Panc1 (cell line): Measurements from ENCODE around the gene AIG1. TPM values are rescaled to one million over a fixed set of nuclear protein-coding genes. Genes with fewer than 3 reads are reported as not detected.

Source experiments
- ATAC-seq: fragments of 200-7000 bp; cut with Tn5 transposase; 2 replicates; pipeline ENCODE4 v1.9.1; 2020; ENCODE audit warnings: mild to moderate bottlenecking, moderate library complexity
- BruUV-seq: library from RNA; stranded (reverse); fragments of 400-500 nt; replicated peaks from 2 replicates; lab custom pipeline; 2021; lab: Mats Ljungman, UMichigan
- CTCF ChIA-PET: fragments of 300-600 bp; sonication (Branson Sonifier 250); formaldehyde crosslinking; loops from one replicate; lab custom pipeline; 2022; ENCODE audit warnings: antibody characterized with exemption; lab: Charles Lee
- POLR2A ChIA-PET: fragments of 300-600 bp; sonication (Branson Sonifier 250); formaldehyde crosslinking; loops from one replicate; lab custom pipeline; 2022; ENCODE audit warnings: antibody characterized with exemption; lab: Charles Lee
- DNase-seq: peaks from one replicate; pipeline ENCODE4 v3.0.0-alpha.2; 2010; ENCODE audit warnings: low read depth, low spot score
- H3K27ac ChIP-seq: 2 replicates; pipeline ENCODE4 v1.5.1; 2011; ENCODE audit warnings: mild to moderate bottlenecking, low read length, inconsistent platforms
- H3K27me3 ChIP-seq: fragments of 200-500 bp; sonication (Bioruptor generic); 2 replicates; pipeline ENCODE4 v1.6.0; 2014; ENCODE audit warnings: low read length, inconsistent platforms; ENCODE audit not compliant: control insufficient read depth, insufficient read depth
- H3K36me3 ChIP-seq: fragments of 200-500 bp; sonication (Bioruptor generic); 2 replicates; pipeline ENCODE4 v1.5.1; 2014; ENCODE audit warnings: inconsistent platforms, mild to moderate bottlenecking, low read length, moderate library complexity; ENCODE audit not compliant: control insufficient read depth, insufficient read depth
- H3K4me1 ChIP-seq: 2 replicates; pipeline ENCODE4 v1.5.1; 2011; ENCODE audit warnings: inconsistent platforms, mild to moderate bottlenecking, low read length, moderate library complexity; ENCODE audit not compliant: control insufficient read depth, insufficient read depth
- H3K4me3 ChIP-seq, 2 experiments: 2 replicates each; pipeline ENCODE4 v1.5.1; 2011 to 2012; ENCODE audit warnings: low read depth in 2 of 2, low read length in 2 of 2, mild to moderate bottlenecking in 2 of 2, inconsistent platforms in 1 of 2, moderate library complexity in 1 of 2
- H3K9me3 ChIP-seq: fragments of 200-500 bp; sonication (Bioruptor generic); 2 replicates; pipeline ENCODE4 v1.5.1; 2014; ENCODE audit warnings: low read depth, mild to moderate bottlenecking, inconsistent platforms, low read length, moderate library complexity; ENCODE audit not compliant: control insufficient read depth, insufficient read depth
- POLR2AphosphoS5 ChIP-seq: IDR thresholded peaks from 2 replicates; pipeline ENCODE4 v1.6.1; 2012; ENCODE audit warnings: mild to moderate bottlenecking, low read depth, low read length, moderate library complexity
- REST ChIP-seq, 2 experiments: IDR thresholded peaks; 2 replicates each; pipeline ENCODE4 v1.6.1; 2011 to 2012; ENCODE audit warnings: low read depth in 2 of 2, control low read depth in 1 of 2, low read length in 1 of 2, mild to moderate bottlenecking in 1 of 2, moderate library complexity in 1 of 2; ENCODE audit not compliant: insufficient read depth in 1 of 2
- SIN3A ChIP-seq: IDR thresholded peaks from 2 replicates; pipeline ENCODE4 v1.6.1; 2012; ENCODE audit warnings: low read depth, mild to moderate bottlenecking, low read length, moderate library complexity, borderline replicate concordance; ENCODE audit not compliant: insufficient read depth
- TCF7L2 ChIP-seq: IDR thresholded peaks from 2 replicates; pipeline ENCODE4 v1.6.1; 2011; ENCODE audit warnings: mild to moderate bottlenecking, low read depth, low read length, inconsistent platforms
- in situ Hi-C: cut with HindIII; loops from 2 replicates; pipeline ENCODE4 v1.10.0; 2016; ENCODE audit warnings: low sequenced_read_pairs, low pct_unique_long_range_greater_than_20kb
- intact Hi-C: fragments of 100-400 bp; cut with micrococcal nuclease; formaldehyde crosslinking; loops from one replicate; pipeline ENCODE4 v1.10.0; 2022; ENCODE audit not compliant: unreplicated experiment
- total RNA-seq: library from RNA; stranded (reverse); gene quantifications from one replicate; pipeline ENCODE4 v1.2.1, GENCODE V29; 2021; ENCODE audit not compliant: unreplicated experiment
- TF ChIP-seq, protein P1 (sequence below): fragments of 450-650 bp; IDR thresholded peaks from 2 replicates; pipeline ENCODE4 v1.5.1; 2017; ENCODE audit warnings: mild to moderate bottlenecking

The AIG1 gene
- total RNA-seq, 1 experiment from 2014 or later, result 23.9 TPM

DNA sequence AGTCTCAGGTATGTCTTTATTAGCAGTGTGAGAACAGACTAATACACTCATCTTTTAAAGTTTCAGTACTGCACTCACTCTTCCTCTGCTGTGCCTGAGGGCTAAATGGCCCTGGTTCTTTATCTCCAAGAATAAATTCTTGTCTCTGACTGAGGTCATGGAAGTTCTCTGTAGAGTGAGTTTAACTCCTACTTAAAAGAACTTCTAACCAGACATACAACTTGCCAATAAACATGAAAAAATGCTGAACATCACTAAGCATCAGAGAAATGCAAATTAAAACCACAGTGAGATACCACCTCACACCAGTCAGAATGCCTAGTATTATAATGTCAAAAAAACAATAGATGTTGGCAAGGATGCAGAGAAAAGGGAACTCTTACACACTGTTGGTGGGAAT, 316.2 kb downstream of the AIG1 start:
- TF ChIP-seq, protein P1, sequence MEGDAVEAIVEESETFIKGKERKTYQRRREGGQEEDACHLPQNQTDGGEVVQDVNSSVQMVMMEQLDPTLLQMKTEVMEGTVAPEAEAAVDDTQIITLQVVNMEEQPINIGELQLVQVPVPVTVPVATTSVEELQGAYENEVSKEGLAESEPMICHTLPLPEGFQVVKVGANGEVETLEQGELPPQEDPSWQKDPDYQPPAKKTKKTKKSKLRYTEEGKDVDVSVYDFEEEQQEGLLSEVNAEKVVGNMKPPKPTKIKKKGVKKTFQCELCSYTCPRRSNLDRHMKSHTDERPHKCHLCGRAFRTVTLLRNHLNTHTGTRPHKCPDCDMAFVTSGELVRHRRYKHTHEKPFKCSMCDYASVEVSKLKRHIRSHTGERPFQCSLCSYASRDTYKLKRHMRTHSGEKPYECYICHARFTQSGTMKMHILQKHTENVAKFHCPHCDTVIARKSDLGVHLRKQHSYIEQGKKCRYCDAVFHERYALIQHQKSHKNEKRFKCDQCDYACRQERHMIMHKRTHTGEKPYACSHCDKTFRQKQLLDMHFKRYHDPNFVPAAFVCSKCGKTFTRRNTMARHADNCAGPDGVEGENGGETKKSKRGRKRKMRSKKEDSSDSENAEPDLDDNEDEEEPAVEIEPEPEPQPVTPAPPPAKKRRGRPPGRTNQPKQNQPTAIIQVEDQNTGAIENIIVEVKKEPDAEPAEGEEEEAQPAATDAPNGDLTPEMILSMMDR, result no peak
- TF ChIP-seq POLR2AphosphoS5 (no peak), SIN3A (no peak), TCF7L2 (no peak), REST (IDR thresholded peaks at IDR 0.05; ENCODE audit: insufficient read depth in 1 of 2, low read depth in 2 of 2, low read length in 1 of 2) (no peak)
- Histone ChIP-seq H3K9me3 (no peaks in the 10 kb centered on the region), H3K27me3 (peaks cover 6% of the 10 kb centered on the region), H3K4me3 (no peak overlapping the region), H3K36me3 (no peaks in the 10 kb centered on the region), H3K4me1 (no peaks in the 10 kb centered on the region), H3K27ac (no peak overlapping the region)
- POLR2A ChIA-PET, result no interaction called here
- no peak for DNase-seq
- BruUV-seq, result no TSS peak
- ATAC-seq, result no peak
- CTCF ChIA-PET, result no interaction called here
- intact Hi-C loops (no loop called here), in situ Hi-C loops (no loop called here)

DNA sequence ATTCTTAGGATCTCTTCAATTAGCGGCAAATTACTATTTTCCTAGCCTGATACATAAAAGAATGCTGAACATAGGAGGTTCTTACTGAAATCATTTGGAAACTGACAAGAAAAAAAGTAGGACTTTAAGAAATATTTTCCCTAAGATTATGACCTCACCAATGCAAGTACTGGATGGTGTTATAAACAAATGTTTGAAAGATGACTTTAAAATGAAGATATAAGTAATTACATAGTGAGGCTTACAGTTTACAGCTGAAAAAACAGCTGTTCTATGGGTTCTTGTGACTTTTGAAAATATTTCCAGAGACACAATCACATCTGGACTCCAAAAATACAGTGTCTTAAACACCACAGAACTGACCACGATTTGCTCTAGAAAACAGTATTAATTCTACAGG, 324.9 kb downstream of the AIG1 start:
- CTCF ChIA-PET, result interaction anchor here (0.7 kb wide), 1 partner anchor 591 kb away, joined by 6 read pairs; no protein-coding TSS in a partner anchor
- POLR2A ChIA-PET, result no interaction called here
- BruUV-seq, result no TSS peak
- Histone ChIP-seq H3K9me3 (no peaks in the 10 kb centered on the region), H3K27ac (no peak overlapping the region), H3K4me3 (no peak overlapping the region), H3K36me3 (no peaks in the 10 kb centered on the region), H3K27me3 (peaks cover 9% of the 10 kb centered on the region), H3K4me1 (no peaks in the 10 kb centered on the region)
- intact Hi-C loops (no loop called here), in situ Hi-C loops (no loop called here)
- TF ChIP-seq REST (IDR thresholded peaks at IDR 0.05; ENCODE audit: insufficient read depth in 1 of 2, low read depth in 2 of 2, low read length in 1 of 2) (no peak), POLR2AphosphoS5 (no peak), TCF7L2 (no peak), SIN3A (no peak)
- TF ChIP-seq, protein P1, result no peak
- ATAC-seq (no peak), DNase-seq (no peak)
